ENCODE results near the gene MMP15. TPM values are rescaled to one million over a fixed set of nuclear protein-coding genes. Genes with fewer than 3 reads are reported as not detected.
A peak's percentile ranks its signal among the peaks of the same experiment; 100 is the strongest.
"Not testable (repeated sequence)": the region's sequence is repeated elsewhere in the genome, so short reads cannot be mapped to it uniquely, and the experiment has no call there.

Gene MMP15
- 11.7 and 12.3 TPM in 2 replicates for total RNA-seq (2014; rRNA removed; shearing (Covaris generic); ENCODE audit: low replicate concordance)

- in situ Hi-C loops (cut with HindIII; ENCODE audit: low pct_unique_long_range_greater_than_20kb, low sequenced_read_pairs): loop anchor here (10.0 kb wide), 1 partner anchor 99 kb away; the partner anchor contains the start of gene CFAP20
- DNase-seq (ENCODE audit: low read depth): peak; percentile 83
Observed at GRCh38 chr16:58025351-58026138, at the start of gene MMP15. Gene MMP15, plus strand, starts transcription at chr16:58025754. Its CDS starts 597 bp downstream, at chr16:58026351.

GRCh38 chr16:57976331-57976796 is 49.2 kb upstream of the MMP15 start:
- no peak for DNase-seq (ENCODE audit: low read depth)

DNA sequence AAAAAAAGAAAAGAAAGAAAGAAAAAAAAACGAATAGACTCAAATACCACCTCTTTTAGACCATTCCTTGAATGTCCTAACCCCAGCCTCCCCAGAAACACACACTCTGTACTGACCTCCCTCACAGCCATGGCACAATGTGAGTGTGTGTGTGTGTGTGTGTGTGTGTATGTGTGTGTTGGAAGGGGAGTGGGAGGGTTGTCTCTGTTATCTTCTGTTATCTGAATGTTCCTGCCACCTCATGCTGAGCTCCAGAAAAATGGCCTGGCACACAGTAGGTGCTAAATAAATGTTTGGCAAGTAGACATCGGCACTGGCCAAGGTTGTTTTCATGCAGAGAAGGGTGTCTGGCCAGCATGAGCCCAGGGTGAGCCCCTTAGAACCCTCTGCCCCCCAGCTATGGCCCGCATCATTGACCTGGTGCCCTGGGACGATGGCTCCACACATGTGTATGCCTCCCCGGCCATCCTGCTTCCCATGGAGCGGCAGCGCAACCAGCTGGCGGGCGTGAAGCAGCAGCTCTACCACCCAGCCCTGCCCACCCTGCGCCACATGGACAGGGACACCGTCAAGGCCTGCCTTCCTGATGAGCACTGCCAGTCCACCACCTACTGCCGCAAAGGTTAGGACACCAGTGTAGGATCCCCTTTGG is 48.0 kb upstream of the MMP15 start:
- in situ Hi-C loops (cut with HindIII; ENCODE audit: low pct_unique_long_range_greater_than_20kb, low sequenced_read_pairs): no loop called here
- no peak for DNase-seq (ENCODE audit: low read depth)

More at GRCh38 chr16:57976331-57976796, 49.2 kb upstream of the MMP15 start:
- in situ Hi-C loops (cut with HindIII; ENCODE audit: low pct_unique_long_range_greater_than_20kb, low sequenced_read_pairs): no loop called here

DNA sequence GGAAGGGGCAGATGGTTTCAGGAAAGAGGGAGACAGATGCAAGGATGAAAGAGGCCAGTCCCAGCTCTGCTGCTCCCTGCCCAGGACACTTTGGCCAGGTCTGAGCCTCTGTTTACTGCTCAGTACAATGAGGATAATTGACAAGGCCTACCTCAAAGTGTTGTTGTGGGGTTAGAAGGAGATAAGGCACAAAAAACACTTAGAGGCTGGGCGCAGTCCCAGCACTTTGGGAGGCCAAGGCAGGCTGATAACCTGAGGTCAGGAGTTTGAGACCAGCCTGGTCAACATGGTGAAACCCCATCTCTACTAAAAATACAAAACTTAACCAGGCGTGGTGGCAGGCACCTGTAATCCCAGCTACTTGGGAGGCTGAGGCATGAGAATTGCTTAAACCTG is 47.5 kb upstream of the MMP15 start:
- in situ Hi-C loops (cut with HindIII; ENCODE audit: low pct_unique_long_range_greater_than_20kb, low sequenced_read_pairs); DNase-seq (ENCODE audit: low read depth): not testable (repeated sequence)

DNA sequence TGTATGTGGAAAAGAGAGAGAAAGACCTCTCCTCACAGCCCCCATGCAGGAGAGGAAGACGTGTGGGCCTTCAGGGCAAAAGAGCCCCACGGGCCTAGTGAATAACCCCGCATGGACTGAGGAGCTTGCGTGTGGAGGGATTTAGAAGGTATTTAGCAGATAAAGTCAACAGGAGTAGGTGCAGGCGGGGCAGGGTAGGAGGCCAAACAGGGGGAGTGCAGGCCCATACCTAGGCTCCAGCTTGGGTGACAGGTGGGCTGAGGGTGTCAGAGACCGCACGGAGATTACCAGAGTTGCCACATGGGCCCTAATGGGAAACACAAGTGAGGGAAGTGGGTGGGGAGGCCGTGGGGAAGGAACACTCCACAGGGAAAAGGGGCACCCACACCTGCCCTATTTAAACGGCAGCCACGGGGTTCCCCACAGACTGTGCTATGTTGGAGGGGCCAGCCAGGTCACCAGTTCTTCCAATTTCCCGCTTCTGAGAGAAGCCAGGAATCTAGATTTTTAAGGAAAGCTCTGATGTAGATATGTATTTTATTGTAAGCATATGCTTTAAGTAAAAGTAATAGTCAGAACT is 46.5 kb upstream of the MMP15 start:
- in situ Hi-C loops (cut with HindIII; ENCODE audit: low pct_unique_long_range_greater_than_20kb, low sequenced_read_pairs): no loop called here

GRCh38 chr16:57981636-57982035 is 43.9 kb upstream of the MMP15 start:
- peak; percentile 71 for DNase-seq (ENCODE audit: low read depth)
- in situ Hi-C loops (cut with HindIII; ENCODE audit: low pct_unique_long_range_greater_than_20kb, low sequenced_read_pairs): no loop called here

More for the DNA sequence above, 46.5 kb upstream of the MMP15 start:
- DNase-seq (ENCODE audit: low read depth): no peak

- peak; percentile 68 for DNase-seq (ENCODE audit: low read depth)
- in situ Hi-C loops (cut with HindIII; ENCODE audit: low pct_unique_long_range_greater_than_20kb, low sequenced_read_pairs): no loop called here
Observed at GRCh38 chr16:57982385-57982784, 43.2 kb upstream of the MMP15 start.

GRCh38 chr16:57984443-57985203 is 40.9 kb upstream of the MMP15 start:
- peak; percentile 58 for DNase-seq (ENCODE audit: low read depth)
- in situ Hi-C loops (cut with HindIII; ENCODE audit: low pct_unique_long_range_greater_than_20kb, low sequenced_read_pairs): no loop called here

DNA sequence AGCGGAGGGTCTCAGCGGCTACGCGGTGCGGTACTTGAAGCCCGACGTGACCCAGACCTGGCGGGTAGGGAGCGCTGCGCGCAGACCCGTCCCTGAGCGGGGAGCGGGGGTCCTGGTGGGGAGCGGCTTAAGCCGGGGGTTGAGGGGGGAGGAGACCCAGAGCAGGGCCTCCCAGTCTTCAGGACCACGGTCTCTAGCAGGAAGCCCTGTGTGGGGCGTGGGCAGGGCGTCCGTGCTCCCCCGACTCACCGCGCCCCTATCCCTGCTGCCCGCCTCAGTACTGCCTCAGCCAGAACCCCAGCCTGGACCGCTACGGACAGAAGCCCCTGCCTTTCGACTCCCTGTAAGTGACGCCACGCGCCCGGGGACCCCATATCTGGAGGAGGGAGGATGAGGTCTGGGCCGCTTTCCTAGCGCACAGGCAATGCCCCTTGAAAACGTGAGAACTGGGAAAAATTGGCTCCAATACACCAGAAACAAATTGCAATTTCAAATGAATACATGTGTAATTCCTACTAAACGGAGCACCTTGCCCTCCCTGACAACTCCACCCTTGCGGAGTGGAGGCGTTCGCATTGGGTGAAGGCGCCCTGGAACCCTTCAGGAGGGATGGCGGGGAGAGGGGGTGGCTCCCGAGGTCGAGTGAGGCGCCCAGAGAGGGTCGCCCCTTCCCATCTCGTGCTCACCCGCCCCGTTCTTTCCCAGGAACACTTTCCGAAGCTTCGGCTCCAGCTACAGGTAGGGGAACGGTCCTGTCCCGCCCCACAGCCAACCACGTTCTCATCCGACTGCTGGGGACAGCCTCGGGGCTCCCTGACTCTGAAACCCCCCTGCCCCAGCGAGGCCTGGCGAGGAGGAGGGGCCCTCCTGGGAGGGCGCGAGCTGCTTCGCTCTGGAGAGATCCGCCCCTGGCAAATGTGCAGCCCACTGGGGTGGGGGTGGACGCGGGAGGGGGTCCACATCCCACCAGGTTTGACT is 40.1 kb upstream of the MMP15 start:
- in situ Hi-C loops (cut with HindIII; ENCODE audit: low pct_unique_long_range_greater_than_20kb, low sequenced_read_pairs): no loop called here
- no peak for DNase-seq (ENCODE audit: low read depth)

DNA sequence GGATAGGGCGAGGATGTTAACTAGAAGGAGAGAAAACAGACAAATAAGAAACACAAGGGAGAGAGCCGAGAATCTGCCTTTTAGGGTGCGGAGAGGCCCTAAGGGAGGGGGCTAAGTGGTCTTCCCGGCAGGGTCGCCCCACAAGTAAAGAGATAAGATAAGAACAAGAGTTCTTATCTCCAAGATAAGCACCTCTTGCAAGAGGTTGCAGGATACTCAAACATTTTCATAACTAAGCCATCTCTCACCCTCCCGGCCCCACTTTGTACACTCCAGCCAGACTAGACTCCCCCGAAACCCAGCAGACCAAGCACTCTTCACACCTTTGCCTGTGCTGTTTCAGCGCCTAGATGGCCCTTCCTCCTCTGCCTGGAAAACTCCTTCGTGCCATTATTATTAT is 39.4 kb upstream of the MMP15 start:
- in situ Hi-C loops (cut with HindIII; ENCODE audit: low pct_unique_long_range_greater_than_20kb, low sequenced_read_pairs): no loop called here
- no peak for DNase-seq (ENCODE audit: low read depth)

DNA sequence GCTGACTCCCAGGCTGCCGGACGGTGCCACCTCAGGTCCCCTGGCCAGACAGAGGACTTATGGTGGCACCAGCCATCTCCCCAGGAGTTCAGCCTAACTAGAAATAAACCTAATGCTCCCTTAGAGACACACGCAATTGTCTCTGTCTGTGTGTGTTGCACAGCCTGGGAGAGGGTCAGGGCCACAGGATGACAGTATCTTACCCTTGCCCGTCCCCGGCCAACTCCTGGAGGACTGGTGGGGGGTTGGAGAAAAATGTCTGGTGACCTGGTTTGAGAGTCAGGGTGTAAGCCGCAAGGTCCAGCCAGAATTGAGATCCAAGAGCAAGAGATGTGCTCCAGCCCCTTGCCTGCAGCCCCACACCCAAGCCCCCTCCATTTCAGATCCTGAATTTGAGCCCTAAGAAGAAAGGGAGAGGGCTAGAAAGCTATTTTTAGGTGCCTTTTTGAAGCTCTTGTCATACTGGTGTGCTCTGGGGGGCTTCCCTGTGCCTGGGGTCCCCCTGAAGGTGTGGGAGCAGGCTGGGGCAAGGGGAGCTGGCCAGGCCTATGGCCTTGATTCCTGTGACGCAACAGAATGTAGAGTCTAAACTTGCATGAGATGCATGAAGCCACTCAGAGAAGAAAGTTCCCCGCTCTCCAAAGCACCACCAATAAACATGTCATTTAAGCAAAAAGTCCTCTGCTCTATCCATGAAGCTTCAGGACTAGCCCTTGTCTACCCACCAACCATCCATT is 37.9 kb upstream of the MMP15 start:
- DNase-seq (ENCODE audit: low read depth): no peak
- in situ Hi-C loops (cut with HindIII; ENCODE audit: low pct_unique_long_range_greater_than_20kb, low sequenced_read_pairs): no loop called here

DNA sequence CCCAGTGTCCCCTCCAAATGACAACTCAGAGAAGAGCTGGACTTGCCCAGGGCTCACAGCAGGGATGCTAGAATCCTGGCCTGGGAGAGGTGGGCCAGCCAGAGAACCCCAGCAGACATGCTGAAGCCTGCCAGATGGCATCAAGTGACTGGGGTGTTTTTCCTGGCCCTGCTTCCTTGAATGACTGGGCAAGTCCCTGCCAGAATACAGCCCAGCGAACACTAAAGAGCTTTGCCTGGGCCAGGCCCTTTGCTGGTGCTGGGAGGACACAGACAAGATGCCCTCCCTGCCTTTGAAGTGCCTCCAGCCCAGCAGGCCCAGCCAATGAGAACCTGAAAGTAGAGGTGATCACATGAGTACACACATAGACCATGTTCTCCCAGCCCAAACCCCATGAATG is 36.6 kb upstream of the MMP15 start:
- DNase-seq (ENCODE audit: low read depth): peak; percentile 70
- in situ Hi-C loops (cut with HindIII; ENCODE audit: low pct_unique_long_range_greater_than_20kb, low sequenced_read_pairs): no loop called here

DNA sequence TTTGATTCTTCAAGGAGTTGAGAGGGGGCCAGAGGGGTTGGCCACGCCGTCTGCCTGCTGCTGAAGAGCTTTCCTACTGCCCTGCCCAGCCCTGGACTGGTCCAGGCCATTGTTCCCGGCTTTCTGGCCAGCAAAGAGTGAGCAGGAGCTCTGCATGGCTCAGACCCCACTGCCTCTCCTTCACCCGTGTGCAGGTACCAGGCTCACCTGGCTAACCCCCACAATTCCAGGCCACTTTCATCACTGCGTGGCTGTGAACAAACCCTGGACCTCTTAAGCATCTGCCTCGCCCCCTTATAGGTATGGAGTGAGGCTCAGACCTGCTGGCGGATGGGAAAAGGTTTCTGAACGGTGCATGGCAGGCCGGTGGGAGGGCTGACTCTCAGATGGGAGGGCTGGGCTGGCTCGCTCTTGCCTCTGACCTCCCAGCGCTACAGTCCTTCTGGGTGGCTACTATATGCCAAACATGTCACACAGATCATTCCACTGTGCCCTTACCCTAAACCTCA is 33.9 kb upstream of the MMP15 start:
- DNase-seq (ENCODE audit: low read depth): no peak
- in situ Hi-C loops (cut with HindIII; ENCODE audit: low pct_unique_long_range_greater_than_20kb, low sequenced_read_pairs): no loop called here

- in situ Hi-C loops (cut with HindIII; ENCODE audit: low pct_unique_long_range_greater_than_20kb, low sequenced_read_pairs): no loop called here
- no peak for DNase-seq (ENCODE audit: low read depth)
Observed at GRCh38 chr16:57992084-57992483, 33.5 kb upstream of the MMP15 start.

GRCh38 chr16:57993438-57993837 is 32.1 kb upstream of the MMP15 start:
- in situ Hi-C loops (cut with HindIII; ENCODE audit: low pct_unique_long_range_greater_than_20kb, low sequenced_read_pairs): no loop called here
- peak; percentile 49 for DNase-seq (ENCODE audit: low read depth)

GRCh38 chr16:57993897-57994296 is 31.7 kb upstream of the MMP15 start:
- in situ Hi-C loops (cut with HindIII; ENCODE audit: low pct_unique_long_range_greater_than_20kb, low sequenced_read_pairs): no loop called here
- no peak for DNase-seq (ENCODE audit: low read depth)

GRCh38 chr16:57994361-57994760 is 31.2 kb upstream of the MMP15 start:
- in situ Hi-C loops (cut with HindIII; ENCODE audit: low pct_unique_long_range_greater_than_20kb, low sequenced_read_pairs): no loop called here
- DNase-seq (ENCODE audit: low read depth): no peak

Measured in Caki2 (cell line).